Measurements from ENCODE around the gene SGK1.

DNA sequence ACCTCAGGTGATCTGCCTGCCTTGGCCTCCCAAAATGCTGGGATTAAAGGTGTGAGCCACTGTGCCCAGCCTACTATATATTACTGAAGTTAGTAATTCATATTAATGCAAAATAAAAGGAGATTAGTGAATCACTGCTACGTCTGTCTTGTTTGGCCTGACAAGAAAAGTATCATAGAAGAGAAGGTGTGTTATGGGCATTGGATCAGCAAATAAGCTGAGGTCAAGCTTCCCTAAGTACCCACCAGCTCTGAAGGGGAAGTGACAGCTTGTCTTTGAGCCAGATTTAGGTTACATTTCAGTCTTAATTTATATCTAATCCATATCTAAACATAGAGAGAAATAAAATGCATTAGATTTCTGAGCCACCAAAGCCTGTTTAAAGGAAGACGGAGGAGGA, 7.1 kb downstream of the SGK1 start:
- no peak for TF ChIP-seq CTCF (IDR thresholded peaks at IDR 0.05; ENCODE audit: low read length)
- no peak for TF ChIP-seq EZH2 (IDR thresholded peaks at IDR 0.05; ENCODE audit: borderline replicate concordance, low read length)
